Activated CD4-positive, alpha-beta T cell treated with anti-CD3 and anti-CD28 coated beads, Interleukin-2, Interleukin-6, amounts not matched to agents 100 ng/mL and 50 ng/mL, durations not matched to agents 16 hours and 8 hours (primary cell): ENCODE measurements around the gene CHGA.

Source experiments
- DNase-seq: peaks from one replicate; pipeline ENCODE4 v3.0.0-alpha.2; 2020

CHGA gene

DNA sequence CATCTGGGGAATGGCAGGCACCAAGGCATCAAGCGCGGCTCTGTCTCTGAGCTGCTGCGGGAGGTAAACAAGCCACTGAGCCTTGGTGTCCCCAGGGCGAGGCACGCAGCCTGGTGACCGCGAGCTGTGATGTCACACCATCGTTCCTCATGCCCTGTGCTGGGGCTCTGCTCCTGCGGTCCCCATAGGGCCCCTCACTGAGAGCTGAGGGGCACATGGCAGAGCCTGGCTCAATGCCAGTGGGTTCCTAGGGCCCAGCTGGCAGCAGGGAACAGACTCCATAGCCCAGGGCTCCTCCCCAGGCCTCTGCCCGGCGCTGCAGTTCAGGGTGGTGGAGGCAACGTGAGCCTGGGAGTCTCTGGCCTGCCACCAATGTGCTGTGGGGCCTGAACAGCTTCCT, 22.6 kb downstream of the CHGA start:
- no peak for DNase-seq

DNA sequence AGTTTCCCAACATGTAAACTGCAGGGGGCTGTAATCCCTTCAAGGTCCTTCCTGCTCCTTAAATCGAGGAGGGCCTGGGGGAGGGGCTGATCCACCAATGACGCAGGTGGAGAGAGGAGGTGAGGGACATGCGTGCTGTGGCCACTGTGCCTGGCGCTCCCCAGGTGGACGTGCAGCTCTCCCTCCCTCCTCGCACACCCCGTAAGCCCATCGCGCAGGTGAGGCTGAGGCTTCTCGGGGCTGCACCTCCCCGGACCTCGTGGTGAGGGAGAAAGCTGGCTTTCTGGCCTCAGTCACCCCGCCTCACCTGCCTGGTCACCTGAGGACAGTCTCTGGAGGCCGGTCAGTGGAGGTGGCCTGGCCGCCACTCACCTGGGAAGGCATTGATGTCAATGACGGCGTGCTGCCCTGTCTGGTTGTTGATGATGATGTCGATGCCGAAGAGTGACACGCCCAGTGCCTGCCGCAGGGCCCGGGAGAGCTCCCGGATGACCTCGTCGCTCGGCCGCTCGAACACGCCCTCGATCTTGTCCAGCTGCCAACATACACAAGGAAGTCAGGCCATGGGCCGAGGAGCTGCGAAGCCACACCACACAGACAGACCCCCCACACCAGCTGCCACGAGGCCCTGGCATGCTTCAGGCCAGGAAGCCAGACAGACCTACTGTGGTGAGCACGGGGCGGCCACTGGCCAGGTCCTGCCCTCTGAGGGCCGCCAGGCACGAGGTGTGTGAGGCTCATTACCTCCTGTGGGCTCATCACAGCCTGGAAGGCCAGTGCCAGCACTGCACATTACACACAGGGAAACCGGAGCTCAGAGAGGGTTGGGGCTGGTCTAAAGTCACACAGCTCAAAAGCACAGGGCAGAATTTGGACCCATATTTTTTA, 23.3 kb downstream of the CHGA start:
- DNase-seq: no peak

- DNase-seq: no peak
Measured at GRCh38 chr14:92946847-92947545, 24.0 kb downstream of the CHGA start.

GRCh38 chr14:92948647-92949046, 25.7 kb downstream of the CHGA start:
- no peak for DNase-seq

- no peak for DNase-seq
Measured at GRCh38 chr14:92949496-92950192, 26.7 kb downstream of the CHGA start.

GRCh38 chr14:92950193-92950540, 27.2 kb downstream of the CHGA start:
- DNase-seq: no peak

- DNase-seq: no peak
Measured at GRCh38 chr14:92950773-92951172, 27.8 kb downstream of the CHGA start.

DNA sequence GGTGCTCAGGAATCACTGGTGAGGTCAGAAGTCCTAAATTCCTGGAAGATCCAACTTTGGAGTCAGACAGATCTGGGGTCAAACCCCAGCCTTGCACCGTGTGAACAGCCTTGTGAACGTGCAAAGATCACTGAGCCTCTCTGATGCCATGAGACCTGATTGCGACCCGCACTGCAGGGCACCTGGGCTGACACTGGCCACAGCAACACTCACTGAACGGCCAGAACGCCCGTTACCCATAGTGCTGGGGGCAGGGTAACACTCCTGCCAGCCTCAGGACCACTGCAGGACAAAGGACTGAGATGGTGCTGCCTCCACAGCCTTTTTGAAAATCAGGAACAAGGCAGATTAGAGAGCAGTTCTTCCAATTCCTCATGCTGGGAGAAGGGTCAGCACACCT, 28.3 kb downstream of the CHGA start:
- no peak for DNase-seq

DNA sequence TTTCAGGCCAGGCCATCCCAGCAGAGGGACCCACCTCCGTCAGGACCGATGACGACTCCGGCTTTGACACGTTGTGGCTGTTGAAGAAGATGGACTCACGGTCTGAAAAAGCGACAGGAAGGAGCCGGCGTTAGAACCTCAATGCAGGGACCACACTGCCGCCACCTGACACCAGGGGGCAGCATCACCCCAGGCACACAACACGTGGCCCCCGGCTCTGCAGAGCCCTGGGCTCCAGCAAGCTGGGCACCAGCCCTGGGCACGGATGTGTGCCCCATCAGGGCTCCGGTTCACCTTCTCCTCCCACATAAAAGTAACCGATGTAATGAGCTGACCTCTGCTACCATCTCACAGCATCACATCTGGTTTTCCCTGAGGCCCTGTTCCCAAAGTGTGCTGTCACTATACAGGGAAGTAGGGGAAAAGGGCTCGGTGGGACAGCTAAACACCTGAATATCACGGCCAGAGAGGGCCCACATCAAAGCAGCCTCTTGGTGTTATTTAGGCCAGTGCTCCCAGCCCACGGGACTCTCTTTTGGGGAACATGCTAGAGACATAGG, 29.0 kb downstream of the CHGA start:
- DNase-seq: peak; percentile 89

- no peak for DNase-seq
Measured at GRCh38 chr14:92952481-92953298, 29.7 kb downstream of the CHGA start.

- no peak for DNase-seq
Measured at GRCh38 chr14:92953526-92953925, 30.6 kb downstream of the CHGA start.

GRCh38 chr14:92954933-92955332, 32.0 kb downstream of the CHGA start:
- DNase-seq: no peak

GRCh38 chr14:92955381-92955780, 32.4 kb downstream of the CHGA start:
- no peak for DNase-seq

DNA sequence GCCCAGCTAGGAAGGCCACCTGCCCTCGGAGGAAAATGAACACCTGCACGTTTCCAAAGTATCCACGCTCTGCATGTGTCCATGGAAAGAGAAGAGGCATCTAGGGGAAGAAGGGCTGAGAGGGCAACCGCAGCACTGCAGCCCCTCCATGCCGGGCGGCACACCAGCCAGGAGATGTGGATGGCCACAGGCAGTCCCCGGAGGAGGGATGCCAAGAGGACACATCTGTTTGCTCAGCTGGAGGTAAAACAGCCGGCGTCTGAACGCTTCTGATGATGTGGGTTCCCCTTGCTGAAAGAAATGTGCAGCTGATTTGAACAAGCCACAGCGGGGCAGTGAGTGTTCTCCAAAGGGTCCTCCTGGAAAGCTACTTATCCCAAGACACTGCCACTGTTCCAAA, 34.0 kb downstream of the CHGA start:
- DNase-seq: no peak

- DNase-seq: no peak
Measured at GRCh38 chr14:92958373-92959188, 35.6 kb downstream of the CHGA start.

- DNase-seq: no peak
Measured at GRCh38 chr14:92959189-92959531, 36.2 kb downstream of the CHGA start.

DNA sequence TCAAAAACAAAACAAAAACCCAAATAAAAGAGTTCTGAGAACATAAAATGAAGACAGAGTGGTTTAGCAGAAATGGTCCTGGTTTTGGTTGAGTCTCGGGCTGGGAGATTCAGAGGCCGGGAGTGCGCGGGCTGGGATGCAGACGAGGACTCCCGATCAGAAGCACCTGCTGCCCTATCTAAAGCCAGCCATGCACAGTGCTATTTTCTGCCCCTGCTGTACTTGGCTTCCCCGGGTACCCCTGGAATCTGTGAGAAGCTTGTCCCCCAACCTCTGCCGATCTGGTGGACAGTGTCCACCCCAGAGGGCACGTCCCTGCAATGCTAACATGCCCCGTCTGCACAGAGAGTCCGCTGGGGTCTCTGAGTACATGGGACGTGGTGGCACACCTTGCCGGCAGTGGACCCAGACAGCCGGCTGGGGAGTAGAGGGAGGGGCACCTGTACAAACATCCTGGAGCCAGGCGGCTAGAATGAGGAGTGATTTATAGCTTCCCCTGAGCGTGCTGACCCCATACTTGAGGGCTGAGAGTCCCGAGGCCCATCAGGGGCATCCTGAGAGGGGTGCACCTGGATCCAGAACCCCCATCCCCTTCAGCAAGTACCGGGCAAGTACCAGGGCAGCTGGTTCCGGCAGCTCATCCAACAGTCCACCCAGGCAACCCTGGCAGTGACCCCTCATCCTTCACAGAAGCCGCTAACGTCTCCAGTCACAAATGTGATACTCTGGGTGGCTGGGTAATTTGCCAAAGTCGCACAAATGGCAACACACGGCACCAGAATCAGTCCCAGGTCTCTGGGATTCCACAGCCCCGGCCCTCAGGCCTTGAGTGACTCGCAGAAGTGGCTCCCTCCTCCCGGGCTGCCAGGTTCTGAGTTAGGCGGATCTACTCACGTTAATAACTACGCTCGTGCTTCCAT, 37.1 kb downstream of the CHGA start:
- DNase-seq: no peak

GRCh38 chr14:92960706-92961566, 38.0 kb downstream of the CHGA start:
- DNase-seq: no peak

DNA sequence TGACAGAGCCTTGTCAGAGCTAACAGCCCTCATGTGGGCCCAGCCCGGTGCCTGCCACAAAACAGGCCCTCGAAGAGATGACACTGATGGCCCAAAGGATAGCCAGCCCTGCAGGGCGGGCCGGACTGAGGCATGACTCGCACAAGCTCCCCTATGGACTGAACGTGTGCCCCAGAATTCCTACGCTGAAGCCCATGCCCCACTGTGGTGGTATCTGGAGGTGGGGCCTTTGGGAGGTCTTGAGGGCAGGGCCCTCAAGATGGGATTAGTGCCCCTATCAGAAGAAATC, 38.6 kb downstream of the CHGA start:
- DNase-seq: no peak
